ENCODE results near the gene RAD51AP1. TPM values are rescaled to one million over a fixed set of nuclear protein-coding genes. Genes with fewer than 3 reads are reported as not detected.
A peak's percentile ranks its signal among the peaks of the same experiment; 100 is the strongest.
"Not testable (repeated sequence)": the region's sequence is repeated elsewhere in the genome, so short reads cannot be mapped to it uniquely, and the experiment has no call there.

The RAD51AP1 gene, protein sequence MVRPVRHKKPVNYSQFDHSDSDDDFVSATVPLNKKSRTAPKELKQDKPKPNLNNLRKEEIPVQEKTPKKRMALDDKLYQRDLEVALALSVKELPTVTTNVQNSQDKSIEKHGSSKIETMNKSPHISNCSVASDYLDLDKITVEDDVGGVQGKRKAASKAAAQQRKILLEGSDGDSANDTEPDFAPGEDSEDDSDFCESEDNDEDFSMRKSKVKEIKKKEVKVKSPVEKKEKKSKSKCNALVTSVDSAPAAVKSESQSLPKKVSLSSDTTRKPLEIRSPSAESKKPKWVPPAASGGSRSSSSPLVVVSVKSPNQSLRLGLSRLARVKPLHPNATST
- polyA plus RNA-seq (2013, experiment 1 of 2; ENCODE audit: insufficient read length): 19.0 TPM
- polyA plus RNA-seq (2013, experiment 2 of 2; ENCODE audit: insufficient read length): 3.1 TPM

DNA sequence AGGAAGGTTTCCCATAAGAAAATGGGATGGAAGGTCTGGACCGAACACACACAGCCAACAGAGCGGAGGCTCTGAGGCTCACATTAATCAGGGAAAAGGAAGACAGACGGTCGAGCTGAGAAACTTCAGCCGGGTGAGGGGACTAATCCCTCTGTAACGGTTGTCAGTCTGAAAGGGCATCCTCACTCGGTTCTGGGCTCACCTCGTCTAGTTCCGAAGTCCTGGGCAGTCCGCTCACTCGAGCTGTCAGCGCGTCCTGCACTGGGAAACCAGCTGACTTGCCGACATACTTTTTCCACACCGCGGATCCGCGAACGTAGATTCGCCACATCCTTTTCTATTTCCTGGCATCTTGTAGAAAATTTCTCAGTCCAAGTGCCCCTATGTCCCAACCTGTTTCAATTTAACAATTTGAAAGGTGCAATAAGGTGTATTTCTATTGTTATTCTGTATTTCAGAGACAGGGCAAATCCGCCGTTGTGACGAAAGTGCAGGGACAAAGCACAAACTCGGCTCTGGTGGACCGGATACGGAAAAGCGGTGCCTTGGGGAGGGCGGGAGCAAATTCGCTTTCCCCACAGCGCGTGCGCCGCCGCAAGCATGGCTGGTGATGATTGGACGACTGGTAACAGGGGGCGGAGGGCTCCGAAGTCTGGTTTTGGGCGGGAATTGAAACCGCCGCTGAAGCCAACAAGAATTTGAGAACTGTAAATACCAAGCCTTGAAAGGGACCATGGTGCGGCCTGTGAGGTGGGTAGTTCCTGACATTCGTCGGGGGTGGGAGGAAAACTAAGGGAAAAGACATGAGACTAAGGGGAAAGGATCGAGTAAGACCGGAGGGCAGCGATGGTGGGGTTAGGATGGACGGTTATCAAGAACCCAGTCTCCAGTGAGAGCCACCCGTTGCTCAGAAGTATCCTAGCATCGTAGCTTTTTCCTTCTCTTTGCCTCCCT is at the start of gene RAD51AP1:
Gene RAD51AP1 (plus strand): TSS at position 684 of the 954 bp plus-strand sequence. CDS start 50 bp downstream, at position 734.
- peak; percentile 96 for DNase-seq

DNA sequence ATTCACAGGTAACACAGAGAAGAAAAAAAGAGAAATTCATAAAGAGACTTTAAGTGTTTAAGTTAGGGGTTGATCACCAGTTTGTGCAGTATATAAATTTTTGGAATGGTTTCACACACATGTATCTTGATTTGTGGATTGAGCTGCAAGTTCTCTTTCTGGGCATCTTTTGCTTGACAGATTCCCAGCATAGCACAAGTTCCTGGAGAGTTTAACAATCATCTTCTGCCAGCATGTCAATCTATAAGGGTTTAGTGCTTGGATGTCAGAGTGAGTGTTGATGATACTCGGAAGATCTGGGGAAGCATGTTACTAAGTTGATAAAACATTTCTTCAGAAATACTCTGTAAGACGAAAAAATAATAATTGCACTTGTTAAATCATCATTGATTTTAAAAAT is 49.1 kb upstream of the RAD51AP1 start:
- no peak for DNase-seq

DNA sequence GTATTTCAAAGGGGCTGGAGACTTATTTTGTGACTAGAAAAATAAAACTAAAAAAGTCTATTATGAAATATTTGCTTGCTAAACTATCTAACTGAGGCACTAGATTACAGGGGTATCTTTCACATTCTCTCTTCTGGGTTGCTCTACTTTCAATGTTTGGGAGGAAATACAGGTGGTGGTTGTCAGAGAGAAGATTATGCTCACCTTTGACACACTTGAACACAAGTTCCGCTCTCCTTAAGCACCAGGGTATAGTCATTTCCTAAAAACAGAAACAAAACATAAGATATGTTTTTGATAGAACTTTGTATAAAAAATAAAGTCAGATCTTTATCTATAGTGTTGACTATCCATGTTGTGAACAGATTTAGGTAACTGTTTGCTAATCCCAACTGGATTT is 47.7 kb upstream of the RAD51AP1 start:
- DNase-seq: no peak

DNA sequence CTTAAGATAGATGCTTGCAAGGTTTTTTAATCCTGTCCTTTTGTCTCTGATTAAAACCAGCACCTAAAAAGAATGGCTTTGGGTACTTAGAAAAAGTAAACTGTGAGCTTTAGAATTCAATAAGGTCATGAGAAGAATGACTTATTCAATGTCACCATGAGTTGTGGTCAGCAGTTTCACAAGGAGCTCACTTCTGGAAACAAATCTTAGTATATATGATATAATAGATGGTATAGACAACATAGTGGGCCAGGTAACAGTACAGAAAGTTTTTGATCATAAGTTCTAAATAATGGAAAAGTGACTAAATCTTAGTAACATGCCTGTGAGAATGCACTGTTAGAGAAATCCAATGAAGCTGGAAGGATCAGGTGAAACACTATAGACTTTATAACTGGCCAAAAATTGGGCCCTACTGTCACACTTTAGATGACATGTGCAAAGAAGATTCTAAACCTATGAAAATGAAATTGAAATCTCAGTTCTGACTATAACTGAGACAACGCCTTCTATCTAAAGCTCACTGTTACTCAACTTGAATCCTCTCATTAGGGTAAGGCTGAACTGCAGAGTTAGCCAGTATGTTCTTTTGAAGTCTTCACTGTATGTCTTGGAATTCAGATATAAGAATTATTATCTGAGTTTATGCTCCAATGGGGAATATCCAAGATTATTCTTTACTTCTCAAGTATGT is 42.4 kb upstream of the RAD51AP1 start:
- DNase-seq: no peak

DNA sequence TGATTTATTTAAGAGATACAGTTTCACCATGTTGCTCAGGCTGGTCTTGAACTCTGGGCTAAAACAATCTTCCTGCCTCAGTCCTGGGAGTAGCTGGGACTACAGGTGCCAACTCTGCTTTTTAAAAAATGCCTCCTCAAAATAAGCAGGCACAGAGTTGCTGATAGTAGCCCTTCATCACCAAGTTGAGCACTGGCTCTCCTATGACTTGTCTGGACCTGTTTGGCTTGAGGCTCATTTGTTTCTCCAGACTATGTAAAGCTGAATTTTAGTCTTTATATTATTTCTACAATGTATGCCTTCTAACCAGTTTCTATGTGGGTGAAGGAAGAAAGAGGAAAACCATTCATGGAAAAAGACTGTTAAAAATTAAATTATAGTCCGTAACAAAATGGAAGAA is 39.5 kb upstream of the RAD51AP1 start:
- no peak for DNase-seq

DNA sequence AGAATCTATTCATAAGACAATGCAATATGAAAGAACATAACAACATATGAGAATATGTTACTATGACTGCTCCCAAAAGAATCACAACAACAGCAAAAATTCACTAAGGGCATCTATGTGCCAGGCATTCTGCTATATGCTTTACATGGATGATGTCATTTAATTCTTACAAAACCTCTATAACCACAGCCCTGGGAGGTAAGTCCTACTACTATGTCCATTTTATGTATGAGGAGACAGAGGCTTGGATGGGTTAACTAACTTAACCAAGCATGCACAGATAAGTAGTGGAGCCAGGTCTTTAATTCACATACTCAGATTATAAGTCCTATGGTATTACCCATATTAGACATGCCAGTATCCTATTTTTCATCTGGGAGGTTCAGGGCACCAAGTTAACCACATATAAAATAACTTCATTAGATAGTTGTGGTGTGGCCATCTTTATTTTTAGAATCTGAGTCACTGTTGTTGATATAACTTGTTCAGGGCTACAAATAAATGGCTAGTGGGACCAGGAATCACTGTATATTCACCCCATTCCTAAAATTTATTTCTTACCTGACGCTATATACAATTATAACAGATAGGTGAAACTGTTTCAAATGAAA is 33.2 kb upstream of the RAD51AP1 start:
- peak; percentile 75 for DNase-seq

DNA sequence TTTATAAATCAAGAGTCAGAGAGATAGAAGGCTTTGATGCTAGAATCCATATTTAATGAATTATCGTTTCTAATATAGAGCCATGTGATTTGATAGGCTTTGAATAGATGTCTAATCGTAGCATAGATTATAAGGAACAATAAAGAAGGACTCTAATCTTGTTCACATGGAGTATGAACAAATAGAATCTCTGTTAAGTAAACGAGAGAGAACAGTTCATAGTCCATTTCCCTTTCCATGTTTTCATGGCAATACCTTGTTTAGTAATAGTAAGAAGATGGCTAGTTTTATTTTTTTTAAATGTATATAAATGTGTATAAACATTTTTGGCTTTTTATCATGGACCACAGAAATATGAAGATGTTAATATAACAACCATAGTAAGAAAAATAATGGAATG is 32.3 kb upstream of the RAD51AP1 start:
- no peak for DNase-seq

DNA sequence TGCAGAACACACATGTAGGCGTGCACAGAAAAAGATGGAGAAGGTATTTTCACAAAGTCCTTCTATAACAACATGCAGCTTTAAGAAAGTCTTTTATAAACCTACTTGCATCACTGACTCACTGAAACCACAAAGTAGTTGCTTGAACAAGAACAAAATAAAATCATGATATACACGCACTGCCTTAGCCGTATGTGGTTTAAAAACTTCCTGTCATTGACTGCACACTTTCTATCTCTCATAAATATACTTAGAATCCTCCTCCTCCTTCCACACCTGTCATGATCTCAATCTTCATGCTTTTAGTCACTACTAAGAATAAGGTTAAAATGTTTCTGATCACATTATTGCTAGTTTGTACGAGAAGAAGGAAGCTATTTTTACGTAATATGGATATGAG is 31.8 kb upstream of the RAD51AP1 start:
- peak; percentile 46 for DNase-seq

DNA sequence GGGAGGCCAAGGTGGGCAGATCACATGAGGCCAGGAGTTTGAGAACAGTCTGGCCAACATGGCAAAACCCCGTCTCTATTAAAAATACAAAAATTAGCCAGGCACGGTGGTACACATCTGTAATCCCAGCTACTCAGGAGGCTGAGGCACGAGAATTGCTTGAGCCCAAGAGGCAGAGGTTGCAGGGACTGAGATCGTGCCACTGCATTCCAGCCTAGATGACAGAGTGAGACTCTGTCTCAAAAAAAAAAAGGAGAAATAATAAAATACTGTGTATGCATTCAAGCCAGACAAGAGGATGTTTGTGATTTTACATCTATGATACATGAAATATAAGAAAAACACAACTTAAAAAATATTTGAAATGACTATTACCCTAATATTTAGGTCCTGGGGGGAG is 30.2 kb upstream of the RAD51AP1 start:
- not testable (repeated sequence) for DNase-seq

DNA sequence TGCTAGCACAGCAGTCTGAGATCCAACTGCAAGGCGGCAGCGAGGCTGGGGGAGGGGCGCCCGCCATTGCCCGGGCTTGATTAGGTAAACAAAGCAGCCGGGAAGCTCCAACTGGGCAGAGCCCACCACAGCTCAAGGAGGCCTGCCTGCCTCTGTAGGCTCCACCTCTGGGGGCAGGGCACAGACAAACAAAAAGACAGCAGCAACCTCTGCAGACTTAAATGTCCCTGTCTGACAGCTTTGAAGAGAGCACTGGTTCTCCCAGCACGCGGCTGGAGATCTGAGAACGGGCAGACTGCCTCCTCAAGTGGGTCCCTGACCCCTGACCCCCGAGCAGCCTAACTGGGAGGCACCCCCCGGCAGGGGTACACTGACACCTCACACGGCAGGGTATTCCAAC is 29.4 kb upstream of the RAD51AP1 start:
- not testable (repeated sequence) for DNase-seq

DNA sequence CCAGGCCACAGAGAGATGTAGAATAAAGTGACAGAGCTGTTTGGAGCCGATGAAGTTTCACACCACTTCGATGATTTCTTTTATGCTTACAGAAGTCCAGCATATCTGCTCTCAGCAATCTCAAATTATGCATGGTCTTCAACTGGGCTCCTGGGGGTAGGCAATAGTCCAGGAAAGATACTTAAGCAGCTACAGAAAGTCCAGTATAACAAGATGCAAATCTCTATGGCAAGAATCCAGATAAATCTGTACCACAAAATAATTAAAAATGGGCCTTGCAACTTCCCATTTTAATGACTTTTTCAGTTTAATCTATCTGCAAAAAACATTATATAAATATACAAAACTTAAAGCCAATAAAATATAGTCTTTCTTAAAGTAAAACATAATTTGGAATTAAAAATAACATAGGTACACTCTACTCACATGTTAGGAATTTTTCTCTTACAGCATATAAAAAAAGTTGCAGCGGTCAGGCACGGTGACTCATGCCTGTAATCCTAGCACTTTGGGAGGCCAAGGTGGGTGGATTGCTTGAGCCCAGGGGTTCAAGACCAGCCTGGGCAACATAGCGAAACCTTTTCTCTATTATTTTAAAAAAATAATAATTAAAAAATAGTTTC is 20.5 kb upstream of the RAD51AP1 start:
- DNase-seq: peak; percentile 54

DNA sequence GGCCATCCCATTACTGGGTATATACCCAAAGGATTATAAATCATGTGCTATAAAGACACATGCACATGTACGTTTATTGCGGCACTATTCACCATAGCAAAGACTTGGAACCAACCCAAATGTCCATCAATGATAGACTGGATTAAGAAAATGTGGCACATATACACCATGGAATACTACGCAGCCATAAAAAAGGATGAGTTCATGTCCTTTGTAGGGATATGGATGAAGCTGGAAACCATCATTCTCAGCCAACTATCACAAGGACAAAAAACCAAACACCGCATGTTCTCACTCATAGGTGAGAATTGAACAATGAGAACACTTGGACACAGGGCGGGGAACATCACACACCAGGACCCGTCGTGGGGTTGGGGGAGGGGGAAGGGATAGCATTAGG is 15.2 kb upstream of the RAD51AP1 start:
- not testable (repeated sequence) for DNase-seq

DNA sequence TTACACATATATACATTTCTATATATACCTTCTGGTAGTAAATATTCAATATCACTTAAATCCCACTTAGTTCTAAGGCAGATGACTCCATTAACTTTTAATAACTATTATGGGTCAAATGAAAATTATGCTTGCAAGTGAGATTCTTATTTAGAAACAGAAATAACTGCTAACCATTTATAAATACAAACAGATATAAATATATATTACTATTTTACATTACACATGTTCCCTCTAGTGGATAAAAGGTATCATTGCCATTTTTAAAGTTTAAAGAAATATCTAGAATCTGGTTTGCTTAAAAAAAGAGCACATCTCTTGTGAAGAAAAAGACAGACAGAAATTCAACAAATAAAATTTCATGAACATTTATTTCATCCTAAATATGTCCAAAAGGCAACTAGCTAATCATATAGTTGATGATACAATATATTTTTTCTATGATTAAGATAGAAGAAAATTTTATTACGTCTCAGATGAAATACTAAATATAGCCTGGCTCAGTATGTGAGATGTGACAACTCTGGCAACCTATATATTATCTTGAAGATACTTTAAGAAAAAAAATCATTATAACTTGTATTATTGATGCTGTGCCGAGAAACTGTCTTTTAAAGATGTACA is 11.7 kb upstream of the RAD51AP1 start:
- peak; percentile 10 for DNase-seq

DNA sequence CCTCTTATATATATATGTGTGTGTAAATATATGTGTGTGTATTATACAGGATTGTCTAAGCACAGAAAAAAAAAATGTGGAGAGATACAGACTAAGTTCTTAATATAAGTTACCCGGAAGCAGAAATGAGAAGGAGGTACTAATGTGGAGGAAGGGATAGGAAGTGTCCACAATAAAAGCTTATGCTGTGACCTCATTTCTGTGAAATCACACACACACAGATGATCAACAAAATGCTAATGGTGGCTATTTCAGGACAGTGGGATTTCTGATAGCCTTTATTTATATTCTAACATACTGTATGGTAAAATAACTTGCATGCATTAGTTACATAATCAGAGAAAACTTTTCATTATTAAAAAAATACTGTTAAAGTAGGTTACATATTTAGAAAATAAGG is 8.5 kb upstream of the RAD51AP1 start:
- DNase-seq: no peak

DNA sequence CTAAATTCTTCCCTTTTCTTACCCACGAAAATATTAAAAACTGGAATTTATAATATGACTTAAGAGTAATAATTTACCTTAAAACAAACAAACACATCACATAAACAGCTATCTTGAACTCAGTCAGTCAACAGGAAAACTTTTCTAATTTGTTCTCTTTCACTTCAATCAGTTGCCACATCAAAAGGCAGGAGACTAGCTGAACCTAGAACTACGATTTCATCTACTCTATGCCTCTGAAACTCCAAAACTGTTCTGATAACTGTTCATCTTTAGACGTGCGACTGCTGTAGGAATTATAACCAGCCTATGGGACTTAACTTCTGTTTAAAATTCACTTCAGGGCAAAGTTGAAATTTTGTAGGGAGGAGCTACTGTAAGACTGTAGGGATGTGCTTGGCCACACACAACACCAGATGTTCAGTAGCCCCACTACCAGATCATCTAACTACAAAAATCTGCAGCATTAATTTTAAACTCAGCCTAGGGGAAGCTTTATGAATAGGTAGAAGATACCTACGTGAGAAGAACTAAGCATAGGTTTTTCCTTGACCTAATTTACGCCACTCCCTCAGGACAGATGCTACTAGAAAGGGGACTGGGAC is 7.6 kb upstream of the RAD51AP1 start:
- no peak for DNase-seq

DNA sequence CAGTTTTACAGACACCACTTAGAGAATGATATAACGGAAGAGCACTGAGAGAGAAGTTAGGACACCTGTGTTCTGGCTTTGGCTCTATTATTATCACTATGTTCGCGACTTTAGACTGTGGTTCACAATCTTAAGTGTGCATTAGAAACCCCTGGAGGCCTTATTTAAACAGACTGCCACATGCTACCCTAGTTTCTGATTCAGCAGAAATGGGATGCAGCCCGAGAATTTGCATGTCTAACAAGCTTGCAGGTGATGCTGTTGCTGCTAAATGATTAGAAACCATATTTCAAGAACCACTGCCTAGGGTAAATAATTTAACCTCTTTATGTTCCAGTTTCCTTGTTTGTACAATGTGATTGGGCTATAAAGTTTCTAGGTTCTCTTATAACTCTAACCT is 3.6 kb upstream of the RAD51AP1 start:
- no peak for DNase-seq

DNA sequence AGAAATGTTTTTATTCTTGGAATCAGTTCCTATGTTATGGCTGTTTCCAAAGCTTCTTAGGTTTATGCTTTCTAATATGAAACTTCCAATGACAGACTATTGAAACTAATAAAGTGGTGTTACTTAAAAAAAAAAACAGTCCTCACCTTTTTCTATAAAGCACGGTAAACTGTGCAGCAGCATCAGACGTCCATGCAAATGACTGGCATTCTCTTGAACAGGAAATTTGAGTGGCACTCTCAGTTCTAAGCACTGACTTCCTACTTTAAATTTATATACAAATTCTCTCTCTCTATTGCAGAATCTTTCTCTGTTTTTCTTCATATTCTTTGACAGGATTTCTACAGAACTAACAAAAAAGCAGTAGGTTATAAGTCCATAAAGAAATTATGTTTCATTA is 2.8 kb upstream of the RAD51AP1 start:
- DNase-seq: no peak

DNA sequence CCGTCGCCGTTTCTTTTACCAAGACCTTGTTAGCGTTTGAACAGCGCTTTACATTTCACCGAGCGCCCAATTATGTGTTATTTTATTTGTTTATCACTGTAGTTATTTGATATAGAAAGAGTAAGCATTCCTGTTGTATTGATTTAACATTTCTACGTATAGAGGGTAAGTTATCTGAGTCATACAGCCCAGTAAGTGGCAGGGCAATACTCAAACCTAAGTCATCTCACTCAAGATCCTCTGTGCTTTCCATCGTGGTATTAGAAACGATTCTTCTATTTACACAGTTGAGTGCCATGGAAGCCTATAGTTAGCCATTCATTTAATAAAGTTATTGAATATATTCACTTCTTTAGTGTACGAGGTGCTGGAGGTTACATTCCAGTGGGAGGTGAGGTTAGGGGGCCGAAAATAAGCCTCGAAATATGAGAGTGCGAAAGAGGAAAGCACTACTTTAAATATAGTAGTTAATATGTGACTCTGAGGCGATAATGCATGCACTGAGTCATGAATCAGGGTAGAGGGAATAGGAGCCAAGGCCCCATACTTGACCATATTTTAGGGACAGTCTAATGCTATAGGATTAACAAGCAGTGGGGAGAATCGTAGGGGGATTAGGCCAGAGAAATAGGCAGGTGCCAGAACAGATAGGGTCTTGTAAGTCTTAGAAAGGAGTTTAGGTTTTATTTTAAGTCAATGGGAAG is 629 bp downstream of the RAD51AP1 start:
- no peak for DNase-seq

DNA sequence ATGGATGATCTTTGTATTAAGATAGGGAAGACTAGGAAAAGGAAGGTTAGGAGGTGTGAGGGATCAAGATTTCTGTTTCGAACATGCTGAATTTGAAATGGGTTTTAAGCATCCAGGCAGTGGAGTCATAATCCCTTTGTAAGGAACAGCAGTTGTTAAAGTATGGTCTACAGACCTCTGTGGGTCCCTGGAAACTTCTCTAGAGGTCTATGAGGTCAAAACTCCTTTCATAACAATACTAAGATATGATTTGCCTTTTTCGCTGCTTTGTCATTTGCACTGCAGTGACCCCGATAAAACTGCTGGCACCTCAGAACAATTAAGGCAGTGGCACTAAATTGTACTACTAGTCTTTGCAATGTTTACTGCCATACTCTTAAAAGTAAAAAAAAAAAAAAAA is 1.5 kb downstream of the RAD51AP1 start:
- no peak for DNase-seq

DNA sequence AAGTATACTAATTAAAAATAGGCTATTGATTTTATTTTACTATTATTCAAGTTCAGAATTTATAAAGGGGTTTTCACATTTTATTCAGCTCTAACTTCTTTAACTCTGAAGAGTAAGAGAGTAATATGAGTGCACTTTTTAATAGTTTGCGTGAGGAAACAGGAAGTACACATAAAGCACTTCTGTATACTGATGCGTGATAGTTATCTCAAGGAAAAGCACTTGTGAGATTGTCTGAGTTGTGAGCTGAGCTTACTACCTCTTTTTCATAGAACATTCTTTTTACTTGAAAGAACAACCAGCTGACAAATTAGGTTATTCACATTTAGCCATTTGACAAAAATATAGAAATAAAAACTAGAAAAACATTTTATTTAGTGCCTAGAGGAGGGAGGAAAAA is 1.9 kb downstream of the RAD51AP1 start:
- no peak for DNase-seq

Measured in fibroblast of skin of back (primary cell).